NCI-H2171 treated with DMSO at 0.1 percent for 48 hours (cell line): ENCODE results near the gene SPTB.

Source experiments
- DNase-seq: peaks from one replicate; lab custom pipeline; 2025; lab: John Stamatoyannopoulos, UW

SPTB gene

DNA sequence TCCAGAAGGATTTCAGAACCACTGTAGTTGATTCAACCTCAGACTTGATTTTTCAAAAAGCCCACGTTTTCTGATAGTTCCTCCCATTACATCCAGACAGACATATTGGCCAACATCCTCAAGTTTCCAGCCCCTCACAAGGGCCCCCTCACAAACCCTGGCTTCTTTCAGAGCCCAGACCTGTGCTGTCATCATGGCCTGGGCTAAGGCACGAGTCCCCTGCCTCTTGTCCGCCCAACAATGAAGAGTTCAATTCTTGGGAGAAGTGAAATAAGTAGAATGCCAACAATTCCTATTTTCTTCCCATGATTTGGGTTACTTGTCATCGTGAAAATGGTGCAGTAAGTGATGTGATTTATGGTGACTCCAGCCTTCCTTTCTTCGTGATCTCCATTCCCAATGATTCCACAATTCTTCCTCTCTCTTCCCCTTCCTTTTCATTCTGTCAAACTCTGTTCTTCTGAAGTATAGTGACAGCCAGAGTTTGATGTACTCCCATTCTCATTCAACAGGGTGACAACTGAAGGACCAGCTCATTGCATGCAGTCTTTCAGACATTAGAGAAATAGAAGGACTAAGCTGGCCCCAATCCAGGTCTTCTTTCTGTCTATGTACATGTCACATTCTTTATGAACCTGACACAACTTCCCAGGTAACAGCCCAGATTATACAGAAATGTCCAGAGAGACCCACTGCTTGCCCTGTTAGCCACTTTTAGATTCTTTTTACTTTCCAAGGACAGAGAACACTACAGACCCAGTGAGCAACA, 29.2 kb downstream of the SPTB start:
- DNase-seq: no peak

GRCh38 chr14:64849940-64850339, 29.8 kb downstream of the SPTB start:
- DNase-seq: no peak

- DNase-seq: no peak
Measured at GRCh38 chr14:64848239-64848638, 31.5 kb downstream of the SPTB start.

GRCh38 chr14:64846319-64846718, 33.4 kb downstream of the SPTB start:
- DNase-seq: no peak

GRCh38 chr14:64845878-64846277, 33.8 kb downstream of the SPTB start:
- no peak for DNase-seq

DNA sequence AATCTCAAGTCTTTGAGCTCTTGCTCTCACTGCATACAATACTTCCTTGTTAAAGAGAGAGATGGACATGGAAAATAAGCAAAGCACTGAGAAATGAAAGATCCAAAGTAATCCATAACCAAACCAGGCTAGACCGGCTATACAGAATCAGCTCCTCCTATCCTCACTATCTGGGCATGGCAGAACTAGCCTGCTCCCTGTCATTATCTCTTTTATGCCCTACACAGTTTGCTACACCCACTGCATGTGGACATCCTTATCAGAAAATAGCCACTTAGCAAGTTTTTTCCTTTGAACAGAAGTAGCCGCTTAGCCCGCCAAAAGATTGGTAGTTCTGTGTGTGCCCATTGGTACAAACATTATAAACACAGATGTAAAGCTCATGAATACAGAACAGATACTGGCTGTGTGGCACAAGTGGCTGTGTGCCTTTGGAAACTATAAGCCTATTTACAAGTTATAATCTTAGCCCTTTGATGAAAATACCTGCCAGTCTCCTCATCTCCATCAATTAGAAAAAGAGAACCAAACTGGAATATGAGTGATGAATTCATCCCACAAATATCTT, 34.7 kb downstream of the SPTB start:
- no peak for DNase-seq

DNA sequence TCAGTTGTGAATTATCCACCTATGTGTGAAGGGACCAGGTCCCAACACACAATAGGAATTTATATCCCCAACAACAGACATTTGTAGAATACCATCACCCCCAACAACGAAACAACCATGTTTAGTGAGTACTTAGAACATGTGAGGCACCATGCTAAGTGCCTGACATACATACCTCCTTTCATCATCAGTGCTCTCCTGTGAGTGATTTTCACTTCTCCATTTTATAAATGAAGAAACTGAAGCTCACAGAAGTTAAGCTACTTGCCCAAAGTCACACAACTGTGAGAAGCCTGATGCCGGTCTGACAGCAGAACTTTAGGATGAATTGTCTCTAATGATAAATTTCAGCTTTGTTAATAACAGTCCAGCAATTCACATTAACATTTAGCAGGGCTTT, 35.4 kb downstream of the SPTB start:
- DNase-seq: no peak

- no peak for DNase-seq
Measured at GRCh38 chr14:64843548-64843947, 36.2 kb downstream of the SPTB start.

DNA sequence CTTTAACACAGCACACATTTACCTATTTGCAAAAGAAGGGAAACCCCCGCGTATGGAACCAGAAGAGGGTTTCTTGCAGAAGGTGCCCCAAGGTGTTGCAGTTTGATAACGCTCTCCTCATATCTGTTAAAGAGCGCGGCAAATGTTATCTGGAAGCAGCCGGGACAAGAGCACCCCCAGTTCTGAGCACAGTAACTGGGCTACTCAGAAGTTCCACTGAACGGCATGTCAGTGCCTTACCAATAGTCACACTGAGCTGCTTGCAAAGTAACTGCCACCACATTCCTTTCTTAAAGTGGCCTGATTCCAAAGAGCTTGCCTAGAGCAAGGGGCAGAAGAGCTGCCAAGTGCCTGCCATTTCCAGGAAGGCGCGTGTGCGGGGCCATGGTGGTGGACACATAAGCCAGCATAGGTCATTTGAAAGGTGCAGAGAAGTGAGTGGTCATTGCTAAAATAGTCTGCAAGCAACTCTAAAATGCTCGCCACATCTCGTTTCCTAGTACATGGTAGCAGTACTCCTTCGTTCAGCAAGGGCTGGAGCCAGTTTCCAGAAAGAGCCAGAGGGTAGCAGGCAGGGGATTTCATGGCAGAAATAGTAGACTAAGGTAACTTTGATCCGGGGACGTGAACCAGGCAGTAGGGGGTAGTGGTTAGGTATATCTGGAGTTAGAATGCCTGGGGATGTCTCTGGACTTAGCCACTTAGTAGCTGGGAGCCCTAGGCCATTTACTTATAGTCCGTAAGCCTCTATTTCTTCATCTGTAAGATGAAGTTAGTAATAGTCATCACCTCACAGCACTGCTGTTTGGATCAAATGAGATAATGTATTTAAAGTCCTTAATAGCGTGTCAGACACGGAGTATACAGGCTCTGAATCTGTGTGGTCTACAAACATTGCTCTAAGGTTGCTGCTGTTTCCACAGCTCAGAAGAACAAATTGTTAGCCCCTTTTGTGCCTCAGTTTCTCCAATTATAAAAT, 37.6 kb downstream of the SPTB start:
- DNase-seq: no peak

DNA sequence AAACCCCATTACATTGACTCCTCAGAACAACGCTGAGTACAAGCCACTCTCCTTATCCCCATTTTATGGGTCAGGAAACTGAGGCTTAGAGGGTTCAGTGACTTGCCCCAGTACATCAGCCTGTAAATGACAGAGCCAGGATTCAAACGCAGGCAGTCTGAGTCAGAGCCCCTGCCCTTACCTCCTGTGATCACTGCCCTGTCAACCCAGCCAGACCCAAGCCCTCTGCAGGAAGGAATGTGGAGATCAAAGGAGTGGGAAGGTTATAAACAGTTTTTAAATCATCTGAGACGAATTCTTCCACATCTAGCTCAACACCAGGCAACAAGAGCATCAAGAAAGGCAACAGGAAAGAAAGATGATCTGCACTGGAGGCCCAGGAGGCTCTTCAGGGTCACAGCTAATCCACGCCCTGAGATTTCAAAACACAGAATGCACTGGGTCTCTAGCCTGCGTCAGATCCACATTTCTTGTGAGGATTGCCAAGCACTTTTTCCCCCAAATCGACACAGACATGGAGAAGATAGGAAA, 38.5 kb downstream of the SPTB start:
- no peak for DNase-seq

GRCh38 chr14:64838656-64839055, 41.1 kb downstream of the SPTB start:
- DNase-seq: no peak

DNA sequence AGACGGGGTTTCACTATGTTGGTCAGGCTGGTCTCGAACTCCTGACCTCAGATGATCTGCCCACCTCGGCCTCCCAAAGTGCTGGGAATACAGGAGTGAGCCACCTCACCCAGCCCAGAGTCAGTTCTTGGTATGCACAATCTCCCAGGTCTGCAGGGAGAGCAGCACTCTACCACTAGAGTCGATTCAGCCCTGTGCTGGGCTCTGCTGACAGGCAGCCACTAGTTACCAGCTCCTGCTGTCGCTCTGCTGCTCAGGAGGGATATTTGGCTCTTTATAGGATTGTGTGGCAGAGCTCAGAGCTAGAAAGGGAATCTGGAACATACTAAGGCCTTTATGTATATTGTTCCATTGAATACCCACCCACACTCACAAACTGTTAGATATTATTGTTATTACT, 44.3 kb downstream of the SPTB start:
- DNase-seq: no peak

GRCh38 chr14:64834965-64835364, 44.7 kb downstream of the SPTB start:
- DNase-seq: no peak

DNA sequence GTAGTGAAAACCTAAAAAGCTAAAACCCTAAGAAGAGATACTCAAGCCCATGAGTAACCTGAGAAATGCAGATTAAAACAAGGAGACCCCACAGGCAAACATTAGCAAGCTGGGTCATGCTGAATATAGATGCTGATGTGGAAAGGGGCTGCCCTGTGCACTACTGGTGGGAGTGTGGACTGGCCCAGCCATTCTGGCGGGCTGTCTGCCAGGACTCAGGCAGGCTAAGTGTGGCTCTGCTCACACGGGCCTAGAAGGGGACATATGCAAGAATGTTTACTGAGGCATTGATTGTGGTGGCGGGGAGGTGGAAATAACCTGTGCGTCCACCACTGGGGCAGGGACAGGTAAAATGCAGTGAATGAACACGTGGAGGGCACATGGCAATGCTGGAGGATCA, 48.3 kb downstream of the SPTB start:
- DNase-seq: no peak

DNA sequence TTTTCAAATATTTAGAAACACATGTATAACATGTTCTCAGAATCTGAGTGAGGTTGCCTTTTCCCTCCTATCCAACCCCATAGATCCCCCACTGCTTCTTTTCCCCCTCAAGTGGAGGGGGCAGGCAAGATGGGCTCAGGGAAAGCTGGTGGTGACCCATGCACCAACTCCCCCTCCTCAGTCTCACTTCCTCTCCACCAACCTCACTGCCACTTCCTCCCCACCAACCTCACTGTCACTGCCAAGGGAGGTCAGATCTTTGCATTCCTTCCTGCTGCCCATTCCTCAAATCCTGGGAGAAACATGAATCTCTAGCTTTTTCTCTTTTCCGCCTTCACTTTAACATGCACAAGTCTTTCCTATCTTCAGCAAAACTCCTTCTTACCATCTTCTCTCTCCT, 48.7 kb downstream of the SPTB start:
- no peak for DNase-seq

DNA sequence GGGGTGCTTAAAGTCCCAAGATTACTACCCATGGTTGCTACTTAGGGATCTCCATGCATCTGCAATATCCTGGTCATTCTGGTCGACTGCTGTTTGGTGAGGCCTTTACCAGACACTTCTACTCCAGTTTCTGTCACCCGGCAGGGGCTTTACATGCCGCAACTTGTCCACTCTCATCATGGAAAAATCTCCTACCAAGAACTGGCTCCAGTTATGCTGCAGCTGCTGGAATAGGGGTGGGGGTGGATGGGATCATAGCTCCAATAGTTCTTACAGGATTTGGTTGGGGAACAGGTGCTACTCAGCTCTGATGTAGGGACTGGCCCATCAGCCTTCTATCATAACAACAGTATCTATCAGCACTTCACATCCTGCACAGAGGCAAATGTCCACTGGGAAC, 51.6 kb downstream of the SPTB start:
- peak; percentile 50 for DNase-seq

DNA sequence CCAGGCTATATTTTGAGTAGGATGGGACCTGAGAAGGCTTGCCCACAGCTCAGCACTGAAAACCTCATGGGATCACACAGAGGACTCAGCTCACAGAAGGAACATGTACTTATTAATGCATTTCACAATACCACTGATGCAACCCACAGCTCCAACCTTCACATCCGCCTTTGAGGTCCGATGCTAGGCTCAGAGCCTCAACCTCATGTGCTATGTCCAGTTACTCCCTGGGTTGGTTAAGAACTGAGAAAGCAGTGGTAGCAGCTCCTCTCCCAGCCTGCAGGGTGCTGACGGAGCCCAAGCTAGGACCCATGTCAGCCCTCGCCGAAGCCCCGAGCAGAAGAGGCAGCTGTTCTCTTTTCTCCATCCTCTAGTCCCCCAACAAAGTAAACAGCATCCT, 52.9 kb downstream of the SPTB start:
- DNase-seq: no peak

GRCh38 chr14:64826333-64826732, 53.4 kb downstream of the SPTB start:
- no peak for DNase-seq

DNA sequence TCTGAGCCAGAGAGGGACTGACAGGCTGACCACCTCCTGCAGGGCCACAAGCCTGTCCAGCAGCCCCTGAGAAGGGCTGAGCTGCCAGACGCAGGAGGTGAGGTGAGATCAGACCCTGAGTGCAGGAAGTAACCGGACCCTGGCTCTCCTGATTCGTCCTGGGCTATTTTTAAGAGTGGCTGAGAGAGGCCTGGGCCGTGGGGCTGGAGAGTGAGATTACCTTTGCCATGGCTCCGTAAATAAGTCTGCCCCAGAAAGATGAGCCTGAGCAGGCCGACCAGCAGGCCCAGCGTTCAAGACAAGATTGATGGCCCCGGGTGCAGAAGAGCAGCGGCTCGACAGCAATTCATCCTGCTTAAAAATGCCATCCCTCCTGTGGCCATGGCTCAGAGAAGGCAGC, 54.2 kb downstream of the SPTB start:
- DNase-seq: no peak

GRCh38 chr14:64825006-64825405, 54.7 kb downstream of the SPTB start:
- no peak for DNase-seq

- no peak for DNase-seq
Measured at GRCh38 chr14:64824471-64824870, 55.2 kb downstream of the SPTB start.

DNA sequence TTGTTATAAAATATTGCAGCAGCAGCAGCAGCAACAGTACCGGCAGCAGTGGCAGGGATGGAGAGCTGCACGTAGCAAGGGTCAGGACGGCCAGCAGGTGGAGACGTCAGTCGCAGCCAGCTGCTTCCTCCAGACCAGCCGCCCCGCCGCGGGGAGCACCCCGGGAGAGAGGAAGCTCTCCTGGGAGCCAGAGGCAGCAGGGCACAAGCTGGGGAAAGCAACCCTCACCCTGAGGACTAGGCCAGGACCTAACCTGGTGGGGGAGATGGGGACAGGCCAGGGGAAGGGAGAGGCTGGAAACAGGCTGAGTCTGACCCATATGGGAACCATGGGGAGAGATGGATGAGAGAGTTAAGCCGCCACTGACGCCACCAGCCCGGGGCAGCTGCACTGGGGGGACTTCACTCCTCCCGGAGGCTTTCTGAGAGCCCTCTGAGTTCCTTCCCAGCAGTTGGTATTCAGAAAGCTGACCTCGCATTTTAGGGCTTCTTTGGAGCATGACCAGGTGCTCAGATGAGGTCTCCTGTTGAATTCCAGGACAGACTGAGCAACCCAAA, 56.3 kb downstream of the SPTB start:
- peak; percentile 75 for DNase-seq
